Smooth muscle cell (in vitro differentiated cells): ENCODE measurements around the gene PADI1. TPM values are rescaled to one million over a fixed set of nuclear protein-coding genes. Genes with fewer than 3 reads are reported as not detected.

Experiments
- DNase-seq: peaks from one replicate; lab custom pipeline; 2025; ENCODE audit not compliant: unreplicated experiment; lab: John Stamatoyannopoulos, UW
- H2AFZ ChIP-seq: fragments of 200-600 bp; sonication (generic); 2 replicates; pipeline ENCODE4 v1.6.0; 2016; ENCODE audit warnings: antibody characterized with exemption, low read depth, mild to moderate bottlenecking
- H3F3A ChIP-seq: fragments of 200-600 bp; sonication (generic); 2 replicates; pipeline ENCODE4 v1.6.0; 2017; ENCODE audit warnings: antibody characterized with exemption, low read depth
- H3K27ac ChIP-seq: fragments of 200-600 bp; sonication (generic); 2 replicates; pipeline ENCODE4 v1.5.1; 2016; ENCODE audit warnings: low read depth, mild to moderate bottlenecking
- H3K27me3 ChIP-seq: fragments of 200-600 bp; sonication (generic); 2 replicates; pipeline ENCODE4 v1.6.1; 2016; ENCODE audit warnings: low read depth, mild to moderate bottlenecking
- H3K36me3 ChIP-seq: fragments of 200-600 bp; sonication (generic); 2 replicates; pipeline ENCODE4 v1.5.1; 2016; ENCODE audit warnings: low read depth
- H3K4me1 ChIP-seq: fragments of 200-600 bp; sonication (generic); 2 replicates; pipeline ENCODE4 v1.5.1; 2016; ENCODE audit warnings: low read depth
- H3K4me2 ChIP-seq: fragments of 200-600 bp; sonication (generic); 2 replicates; pipeline ENCODE4 v1.6.0; 2016; ENCODE audit warnings: mild to moderate bottlenecking
- H3K4me3 ChIP-seq: fragments of 200-600 bp; sonication (generic); 2 replicates; pipeline ENCODE4 v1.5.1; 2016; ENCODE audit warnings: mild to moderate bottlenecking
- H3K79me2 ChIP-seq: fragments of 200-600 bp; sonication (generic); 2 replicates; pipeline ENCODE4 v1.6.0; 2016; ENCODE audit warnings: low read depth, mild to moderate bottlenecking
- H3K9ac ChIP-seq: fragments of 200-600 bp; sonication (generic); 2 replicates; pipeline ENCODE4 v1.6.0; 2016; ENCODE audit warnings: low read depth
- H3K9me3 ChIP-seq: fragments of 200-600 bp; sonication (generic); replicated peaks from 2 replicates; pipeline ENCODE4 v1.5.1; 2016; ENCODE audit warnings: low read depth
- H4K20me1 ChIP-seq: fragments of 200-600 bp; sonication (generic); 2 replicates; pipeline ENCODE4 v1.6.0; 2016; ENCODE audit warnings: low read depth
- WGBS: methylation state at CpG from one replicate; pipeline ENCODE4 v1.1.7; 2016; ENCODE audit warnings: low lambda C conversion rate; 5-methylcytosine and 5-hydroxymethylcytosine counted together
- polyA plus RNA-seq: library from polyadenylated mRNA; unstranded; fragments of >200 nt; fragmentation: Nextera tagmentation; extraction: Ambion mirVana; gene quantifications from 2 replicates; pipeline ENCODE4 v1.2.1, GENCODE V29; 2016
- total RNA-seq: library from RNA; depleted of rRNA; stranded (reverse); fragments of >200 nt; gene quantifications from 2 replicates; pipeline ENCODE4 v1.2.3, GENCODE V29; 2014
- TF ChIP-seq, protein P1 (sequence below): fragments of 200-600 bp; sonication (generic); IDR thresholded peaks from 2 replicates; pipeline ENCODE4 v1.5.1; 2017; ENCODE audit warnings: borderline replicate concordance, mild to moderate bottlenecking, antibody characterized with exemption; ENCODE audit not compliant: insufficient read depth, poor library complexity, severe bottlenecking

The PADI1 gene
- total and polyA plus RNA-seq, 2 experiments from 2014 or later: 1.7 TPM; not detected in 1

DNA sequence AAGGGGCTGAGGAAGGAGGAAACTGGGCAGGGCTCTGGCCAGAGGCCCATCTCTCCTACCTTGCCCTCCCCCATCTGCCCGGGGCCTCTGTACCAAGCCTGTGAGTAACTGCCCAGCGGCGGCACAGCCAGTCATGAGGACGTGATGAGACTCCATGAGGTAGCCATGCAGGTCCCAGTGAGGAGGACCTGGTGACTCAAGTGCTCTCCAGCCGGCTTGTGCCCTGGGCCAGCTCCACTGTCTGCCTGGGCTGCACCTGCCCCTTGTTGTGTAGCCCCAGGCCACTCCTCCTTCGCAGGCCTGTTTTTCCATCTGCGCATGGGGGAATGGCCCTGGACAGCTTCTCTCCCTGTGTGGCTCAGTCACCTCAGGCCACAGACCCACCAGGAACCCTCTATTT lies 42.0 kb upstream of the PADI1 start:
- no peak for DNase-seq
- H3K27ac ChIP-seq: no peak overlapping the region
- no peaks in the 10 kb centered on the region for H3F3A ChIP-seq
- no peaks in the 10 kb centered on the region for H4K20me1 ChIP-seq
- no peak overlapping the region for H3K4me3 ChIP-seq
- 73% methylated on average over 7 of the region's 7 CpGs for WGBS
- no peak overlapping the region for H3K9ac ChIP-seq
- TF ChIP-seq, protein P1, sequence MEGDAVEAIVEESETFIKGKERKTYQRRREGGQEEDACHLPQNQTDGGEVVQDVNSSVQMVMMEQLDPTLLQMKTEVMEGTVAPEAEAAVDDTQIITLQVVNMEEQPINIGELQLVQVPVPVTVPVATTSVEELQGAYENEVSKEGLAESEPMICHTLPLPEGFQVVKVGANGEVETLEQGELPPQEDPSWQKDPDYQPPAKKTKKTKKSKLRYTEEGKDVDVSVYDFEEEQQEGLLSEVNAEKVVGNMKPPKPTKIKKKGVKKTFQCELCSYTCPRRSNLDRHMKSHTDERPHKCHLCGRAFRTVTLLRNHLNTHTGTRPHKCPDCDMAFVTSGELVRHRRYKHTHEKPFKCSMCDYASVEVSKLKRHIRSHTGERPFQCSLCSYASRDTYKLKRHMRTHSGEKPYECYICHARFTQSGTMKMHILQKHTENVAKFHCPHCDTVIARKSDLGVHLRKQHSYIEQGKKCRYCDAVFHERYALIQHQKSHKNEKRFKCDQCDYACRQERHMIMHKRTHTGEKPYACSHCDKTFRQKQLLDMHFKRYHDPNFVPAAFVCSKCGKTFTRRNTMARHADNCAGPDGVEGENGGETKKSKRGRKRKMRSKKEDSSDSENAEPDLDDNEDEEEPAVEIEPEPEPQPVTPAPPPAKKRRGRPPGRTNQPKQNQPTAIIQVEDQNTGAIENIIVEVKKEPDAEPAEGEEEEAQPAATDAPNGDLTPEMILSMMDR: no peak
- H3K4me2 ChIP-seq: no peak overlapping the region
- no peaks in the 10 kb centered on the region for H3K27me3 ChIP-seq
- no peak overlapping the region for H2AFZ ChIP-seq
- H3K36me3 ChIP-seq: no peaks in the 10 kb centered on the region
- no peaks in the 10 kb centered on the region for H3K9me3 ChIP-seq
- H3K79me2 ChIP-seq: no peaks in the 10 kb centered on the region
- H3K4me1 ChIP-seq: no peaks in the 10 kb centered on the region

DNA sequence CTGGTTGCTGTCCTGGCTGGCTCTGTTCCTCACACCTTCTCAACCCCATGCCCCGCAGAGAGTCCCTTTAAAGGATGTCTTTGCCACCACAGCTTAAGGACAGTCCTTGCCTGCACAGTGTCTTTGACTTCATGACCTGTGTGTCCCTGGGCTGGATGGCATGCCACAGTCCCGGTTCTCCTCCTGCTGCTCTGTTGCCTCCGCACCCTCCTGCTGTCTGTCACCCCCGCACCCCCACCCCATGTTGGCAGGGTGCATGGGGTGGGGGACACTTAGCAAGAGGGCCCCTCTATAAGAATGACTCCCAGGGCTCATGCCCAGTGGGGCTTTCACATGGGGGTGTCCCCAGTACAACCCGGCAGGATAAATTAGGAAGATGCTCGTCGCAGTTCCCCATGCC lies 41.6 kb upstream of the PADI1 start:
- TF ChIP-seq, protein P1: no peak
- WGBS: 95% methylated on average over 7 of the region's 7 CpGs
- H3K9ac ChIP-seq: no peak overlapping the region
- DNase-seq: no peak
- H3K9me3 ChIP-seq: no peaks in the 10 kb centered on the region
- H3K4me2 ChIP-seq: no peak overlapping the region
- H3K4me1 ChIP-seq: no peaks in the 10 kb centered on the region
- no peak overlapping the region for H3K27ac ChIP-seq
- H3K79me2 ChIP-seq: no peaks in the 10 kb centered on the region
- no peak overlapping the region for H2AFZ ChIP-seq
- H4K20me1 ChIP-seq: no peaks in the 10 kb centered on the region
- no peak overlapping the region for H3K4me3 ChIP-seq
- no peaks in the 10 kb centered on the region for H3K27me3 ChIP-seq
- H3K36me3 ChIP-seq: no peaks in the 10 kb centered on the region
- no peaks in the 10 kb centered on the region for H3F3A ChIP-seq

DNA sequence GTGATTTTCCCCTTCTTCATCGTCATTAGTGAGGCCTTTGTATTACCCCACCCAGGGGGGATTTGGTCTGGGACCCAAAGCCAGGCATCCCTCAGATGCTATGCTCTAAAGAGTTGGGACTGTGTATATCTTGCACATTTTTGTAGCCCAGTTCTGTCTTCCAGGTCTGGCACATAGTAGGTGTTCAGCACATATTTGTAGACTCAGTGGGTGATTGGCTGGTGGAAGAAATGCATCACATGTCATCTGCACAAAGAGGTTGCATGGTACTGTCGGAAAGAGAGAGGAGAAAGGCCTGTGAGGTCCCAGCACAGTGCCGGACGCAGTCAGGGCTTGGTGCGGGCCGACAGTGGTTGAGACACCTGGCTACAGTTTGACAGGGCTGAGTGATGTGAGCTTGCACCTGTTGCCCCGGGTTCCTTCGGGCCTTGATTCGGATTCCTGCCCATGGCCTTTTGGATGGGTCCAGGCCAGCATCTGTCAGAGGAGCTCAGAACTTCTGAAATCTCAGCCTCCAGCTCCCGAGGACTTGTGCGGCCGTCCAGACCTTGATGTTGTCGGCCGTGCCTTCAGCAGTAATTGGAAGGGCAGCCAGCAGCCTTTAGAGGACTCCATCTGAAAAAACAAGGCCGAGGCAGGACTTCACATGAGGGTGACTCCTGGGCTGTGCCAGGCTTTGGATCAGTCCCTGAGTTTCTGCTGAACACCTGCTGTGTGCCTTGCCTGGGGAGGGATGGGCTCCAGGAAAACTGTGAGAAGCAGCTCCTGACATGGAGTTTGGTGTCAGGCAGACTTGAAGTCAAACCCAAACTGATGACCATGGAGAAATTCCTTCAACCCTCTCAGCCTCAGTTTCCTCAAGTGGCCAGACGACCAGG lies 40.9 kb upstream of the PADI1 start:
- H3K27me3 ChIP-seq: no peaks in the 10 kb centered on the region
- TF ChIP-seq, protein P1: no peak
- H3K9me3 ChIP-seq: no peaks in the 10 kb centered on the region
- H3K4me3 ChIP-seq: no peak overlapping the region
- H3K36me3 ChIP-seq: no peaks in the 10 kb centered on the region
- no peaks in the 10 kb centered on the region for H3K79me2 ChIP-seq
- H3K4me1 ChIP-seq: no peaks in the 10 kb centered on the region
- no peaks in the 10 kb centered on the region for H3F3A ChIP-seq
- no peak overlapping the region for H3K4me2 ChIP-seq
- no peak overlapping the region for H3K27ac ChIP-seq
- H4K20me1 ChIP-seq: no peaks in the 10 kb centered on the region
- no peak overlapping the region for H2AFZ ChIP-seq
- DNase-seq: no peak
- 88% methylated on average over 16 of the region's 16 CpGs for WGBS
- H3K9ac ChIP-seq: no peak overlapping the region

DNA sequence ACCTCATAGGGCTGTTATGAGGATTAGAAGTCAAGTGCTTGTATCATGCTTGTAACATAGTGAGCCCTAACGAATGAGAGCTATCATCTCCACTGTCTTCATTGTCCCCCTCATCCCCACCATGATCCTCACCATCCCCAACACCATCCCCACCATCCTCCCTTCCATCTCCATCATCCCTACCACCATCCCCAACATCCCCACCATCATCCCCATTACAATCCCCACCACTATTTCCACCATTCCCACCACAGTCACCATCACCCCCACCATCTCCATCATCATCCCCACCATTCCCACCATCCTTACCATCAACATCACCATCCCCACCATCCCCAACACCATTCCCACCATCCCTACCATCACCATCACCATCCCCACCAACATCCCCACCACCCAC lies 39.1 kb upstream of the PADI1 start:
- Histone ChIP-seq H2AFZ (no peak overlapping the region), H3K4me2 (no peak overlapping the region), H3K27ac (no peak overlapping the region), H4K20me1 (no peaks in the 10 kb centered on the region), H3K4me1 (no peaks in the 10 kb centered on the region), H3K9ac (no peak overlapping the region), H3K9me3 (no peaks in the 10 kb centered on the region), H3F3A (no peaks in the 10 kb centered on the region), H3K79me2 (no peaks in the 10 kb centered on the region), H3K4me3 (no peak overlapping the region), H3K36me3 (no peaks in the 10 kb centered on the region), H3K27me3 (no peaks in the 10 kb centered on the region)
- 86% methylated on average over 1 of the region's 1 CpG for WGBS
- TF ChIP-seq, protein P1: no peak
- no peak for DNase-seq
